ENCODE results near the gene ZNF385B.

Gene ZNF385B

GRCh38 chr2:179551539-179552045, 309.8 kb downstream of the ZNF385B start:
- Histone ChIP-seq H3K9ac (no peak overlapping the region), H3K4me1 (no peaks in the 10 kb centered on the region; the same call in 1 of the 2 replicates), H3K9me3 (no peaks in the 10 kb centered on the region), H3K4me3 (no peak overlapping the region), H4K20me1 (no peaks in the 10 kb centered on the region), H3K36me3 (no peaks in the 10 kb centered on the region), H3K27me3 (no peaks in the 10 kb centered on the region), H3K27ac (no peak overlapping the region), H3K4me2 (no peak overlapping the region)
- no peak for TF ChIP-seq Cebpa-rat (IDR thresholded peaks at IDR 0.05)

- Histone ChIP-seq H4K20me1 (no peaks in the 10 kb centered on the region), H3K9me3 (no peaks in the 10 kb centered on the region), H3K36me3 (no peaks in the 10 kb centered on the region), H3K4me1 (no peaks in the 10 kb centered on the region; the same call in 1 of the 2 replicates), H3K27ac (no peak overlapping the region), H3K9ac (no peak overlapping the region), H3K4me3 (no peak overlapping the region), H3K4me2 (no peak overlapping the region), H3K27me3 (no peaks in the 10 kb centered on the region)
- TF ChIP-seq Cebpa-rat (IDR thresholded peaks at IDR 0.05), result no peak
Measured at GRCh38 chr2:179550849-179551248, 310.6 kb downstream of the ZNF385B start.

- no peaks in the 10 kb centered on the region for H4K20me1 ChIP-seq
- no peaks in the 10 kb centered on the region for H3K36me3 ChIP-seq
- H3K9ac ChIP-seq, result no peak overlapping the region
- no peaks in the 10 kb centered on the region for H3K4me1 ChIP-seq
- no peak for TF ChIP-seq Cebpa-rat (IDR thresholded peaks at IDR 0.05)
- no peaks in the 10 kb centered on the region for H3K27me3 ChIP-seq
- no peaks in the 10 kb centered on the region for H3K9me3 ChIP-seq
- no peak overlapping the region for H3K4me3 ChIP-seq
- H3K4me2 ChIP-seq, result no peak overlapping the region
- no peak overlapping the region for H3K27ac ChIP-seq
Measured at GRCh38 chr2:179550214-179550613, 311.2 kb downstream of the ZNF385B start.

GRCh38 chr2:179546656-179547055, 314.8 kb downstream of the ZNF385B start:
- Histone ChIP-seq H3K4me1 (no peaks in the 10 kb centered on the region), H3K27me3 (no peaks in the 10 kb centered on the region), H3K27ac (no peak overlapping the region), H3K9me3 (no peaks in the 10 kb centered on the region), H4K20me1 (no peaks in the 10 kb centered on the region), H3K36me3 (no peaks in the 10 kb centered on the region), H3K4me3 (no peak overlapping the region), H3K4me2 (no peak overlapping the region), H3K9ac (no peak overlapping the region)
- TF ChIP-seq Cebpa-rat (IDR thresholded peaks at IDR 0.05), result no peak

- Histone ChIP-seq H4K20me1 (no peaks in the 10 kb centered on the region), H3K9me3 (no peaks in the 10 kb centered on the region), H3K4me3 (no peak overlapping the region)
Measured at GRCh38 chr2:179545024-179545423, 316.4 kb downstream of the ZNF385B start.

GRCh38 chr2:179543361-179543901, 318.0 kb downstream of the ZNF385B start:
- no peak overlapping the region for H3K27ac ChIP-seq
- no peaks in the 10 kb centered on the region for H3K4me1 ChIP-seq
- no peaks in the 10 kb centered on the region for H3K36me3 ChIP-seq
- no peak overlapping the region for H3K4me2 ChIP-seq
- H3K9ac ChIP-seq, result no peak overlapping the region
- no peaks in the 10 kb centered on the region for H3K9me3 ChIP-seq
- no peak for TF ChIP-seq Cebpa-rat (IDR thresholded peaks at IDR 0.05)
- H3K27me3 ChIP-seq, result no peaks in the 10 kb centered on the region
- H4K20me1 ChIP-seq, result no peaks in the 10 kb centered on the region
- H3K4me3 ChIP-seq, result no peak overlapping the region

More at GRCh38 chr2:179545024-179545423, 316.4 kb downstream of the ZNF385B start:
- Histone ChIP-seq H3K36me3 (no peaks in the 10 kb centered on the region), H3K27ac (no peak overlapping the region), H3K9ac (no peak overlapping the region), H3K4me2 (no peak overlapping the region), H3K27me3 (no peaks in the 10 kb centered on the region), H3K4me1 (no peaks in the 10 kb centered on the region)
- TF ChIP-seq Cebpa-rat (IDR thresholded peaks at IDR 0.05), result no peak

- no peaks in the 10 kb centered on the region for H4K20me1 ChIP-seq
- H3K9me3 ChIP-seq, result no peaks in the 10 kb centered on the region
- no peaks in the 10 kb centered on the region for H3K4me1 ChIP-seq
- no peak overlapping the region for H3K4me3 ChIP-seq
- H3K27ac ChIP-seq, result no peak overlapping the region
- H3K36me3 ChIP-seq, result no peaks in the 10 kb centered on the region
- no peak overlapping the region for H3K9ac ChIP-seq
- H3K27me3 ChIP-seq, result no peaks in the 10 kb centered on the region
- no peak overlapping the region for H3K4me2 ChIP-seq
- no peak for TF ChIP-seq Cebpa-rat (IDR thresholded peaks at IDR 0.05)
Measured at GRCh38 chr2:179541586-179541985, 319.8 kb downstream of the ZNF385B start.

GRCh38 chr2:179539124-179539511, 322.3 kb downstream of the ZNF385B start:
- Histone ChIP-seq H3K27ac (no peak overlapping the region), H3K36me3 (no peaks in the 10 kb centered on the region), H3K9me3 (no peaks in the 10 kb centered on the region), H4K20me1 (no peaks in the 10 kb centered on the region), H3K4me3 (no peak overlapping the region), H3K4me2 (no peak overlapping the region), H3K27me3 (no peaks in the 10 kb centered on the region), H3K4me1 (no peaks in the 10 kb centered on the region), H3K9ac (no peak overlapping the region)
- TF ChIP-seq Cebpa-rat (IDR thresholded peaks at IDR 0.05), result no peak

- no peaks in the 10 kb centered on the region for H4K20me1 ChIP-seq
- no peaks in the 10 kb centered on the region for H3K9me3 ChIP-seq
- H3K4me1 ChIP-seq, result no peaks in the 10 kb centered on the region
- no peaks in the 10 kb centered on the region for H3K36me3 ChIP-seq
- H3K27ac ChIP-seq, result no peak overlapping the region
- no peak overlapping the region for H3K4me3 ChIP-seq
- H3K9ac ChIP-seq, result no peak overlapping the region
- TF ChIP-seq Cebpa-rat (IDR thresholded peaks at IDR 0.05), result no peak
- no peak overlapping the region for H3K4me2 ChIP-seq
- H3K27me3 ChIP-seq, result no peaks in the 10 kb centered on the region
Measured at GRCh38 chr2:179538406-179539123, 322.8 kb downstream of the ZNF385B start.

- H3K4me2 ChIP-seq, result no peak overlapping the region
- H3K9ac ChIP-seq, result no peak overlapping the region
- H3K4me3 ChIP-seq, result no peak overlapping the region
- H4K20me1 ChIP-seq, result no peaks in the 10 kb centered on the region
- no peak for TF ChIP-seq Cebpa-rat (IDR thresholded peaks at IDR 0.05)
- H3K36me3 ChIP-seq, result no peaks in the 10 kb centered on the region
- H3K27ac ChIP-seq, result no peak overlapping the region
- H3K27me3 ChIP-seq, result no peaks in the 10 kb centered on the region
- no peaks in the 10 kb centered on the region for H3K9me3 ChIP-seq
- H3K4me1 ChIP-seq, result peaks cover 14% of the 10 kb centered on the region
Measured at GRCh38 chr2:179536185-179536584, 325.2 kb downstream of the ZNF385B start.
